ENCODE results near the gene ITGB4.

The ITGB4 gene

GRCh38 chr17:75695830-75696271 is 25.4 kb upstream of the ITGB4 start:
- FAIRE-seq (no peak), DNase-seq (ENCODE audit: insufficient read length, low spot score) (no peak)
- TF ChIP-seq, protein P1, sequence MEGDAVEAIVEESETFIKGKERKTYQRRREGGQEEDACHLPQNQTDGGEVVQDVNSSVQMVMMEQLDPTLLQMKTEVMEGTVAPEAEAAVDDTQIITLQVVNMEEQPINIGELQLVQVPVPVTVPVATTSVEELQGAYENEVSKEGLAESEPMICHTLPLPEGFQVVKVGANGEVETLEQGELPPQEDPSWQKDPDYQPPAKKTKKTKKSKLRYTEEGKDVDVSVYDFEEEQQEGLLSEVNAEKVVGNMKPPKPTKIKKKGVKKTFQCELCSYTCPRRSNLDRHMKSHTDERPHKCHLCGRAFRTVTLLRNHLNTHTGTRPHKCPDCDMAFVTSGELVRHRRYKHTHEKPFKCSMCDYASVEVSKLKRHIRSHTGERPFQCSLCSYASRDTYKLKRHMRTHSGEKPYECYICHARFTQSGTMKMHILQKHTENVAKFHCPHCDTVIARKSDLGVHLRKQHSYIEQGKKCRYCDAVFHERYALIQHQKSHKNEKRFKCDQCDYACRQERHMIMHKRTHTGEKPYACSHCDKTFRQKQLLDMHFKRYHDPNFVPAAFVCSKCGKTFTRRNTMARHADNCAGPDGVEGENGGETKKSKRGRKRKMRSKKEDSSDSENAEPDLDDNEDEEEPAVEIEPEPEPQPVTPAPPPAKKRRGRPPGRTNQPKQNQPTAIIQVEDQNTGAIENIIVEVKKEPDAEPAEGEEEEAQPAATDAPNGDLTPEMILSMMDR (IDR thresholded peaks at IDR 0.05; ENCODE audit: insufficient read depth, missing control alignments), result no peak

DNA sequence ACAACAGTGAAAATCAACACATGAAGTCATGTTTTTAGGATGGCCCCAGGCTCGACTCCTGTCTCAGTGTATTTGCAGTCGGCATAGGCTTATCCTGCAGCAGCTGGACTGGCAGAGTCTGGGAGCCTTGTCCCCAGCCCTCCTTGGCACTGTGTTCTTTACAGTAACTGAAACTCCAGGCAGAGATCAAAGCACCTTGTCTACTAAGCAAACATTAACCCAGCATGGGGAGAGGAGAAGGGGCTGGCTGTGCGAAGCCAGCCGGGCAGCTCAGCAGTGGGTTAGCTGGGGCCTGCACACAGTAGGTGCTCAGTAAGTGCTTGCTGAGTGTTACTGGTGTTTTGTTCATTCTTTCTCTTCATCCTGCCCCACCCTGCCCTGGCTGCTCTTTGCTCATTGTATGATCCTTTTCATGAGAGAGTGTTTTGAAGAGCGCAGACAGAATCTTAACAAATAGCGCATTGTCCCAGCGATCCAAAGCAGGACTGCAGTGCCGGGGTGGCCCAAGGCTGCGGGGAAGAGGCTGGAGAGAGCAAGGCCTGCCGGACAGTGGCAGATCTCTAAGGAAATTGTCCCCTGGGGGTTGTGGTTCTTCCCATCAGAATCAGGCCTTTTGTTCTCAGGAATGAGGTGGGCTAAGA is 23.5 kb upstream of the ITGB4 start:
- peak; percentile 2 for DNase-seq (ENCODE audit: insufficient read length, low spot score)
- TF ChIP-seq, protein P1 (IDR thresholded peaks at IDR 0.05; ENCODE audit: insufficient read depth, missing control alignments), result no peak
- no peak for FAIRE-seq

DNA sequence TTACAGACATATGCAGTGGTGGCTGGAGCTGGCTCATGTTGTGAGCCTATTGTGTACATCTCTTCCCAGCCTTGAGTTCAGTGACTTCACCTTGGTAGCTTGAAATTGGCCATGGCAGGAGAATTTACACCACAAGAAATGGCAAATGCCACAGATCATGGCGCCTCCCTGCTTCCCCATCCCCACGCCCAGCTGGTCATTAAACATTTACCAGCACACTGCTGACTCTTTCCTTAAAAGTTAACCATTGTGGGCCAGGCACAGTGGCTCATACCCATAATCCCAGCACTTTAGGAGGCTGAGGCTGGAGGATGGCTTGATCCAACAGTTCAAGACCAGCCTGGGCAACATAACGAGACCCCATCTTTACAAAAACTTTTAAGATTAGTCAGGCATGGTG is 22.6 kb upstream of the ITGB4 start:
- DNase-seq (ENCODE audit: insufficient read length, low spot score) (no peak), FAIRE-seq (no peak)
- TF ChIP-seq, protein P1 (IDR thresholded peaks at IDR 0.05; ENCODE audit: insufficient read depth, missing control alignments), result no peak

GRCh38 chr17:75701288-75701687 is 20.0 kb upstream of the ITGB4 start:
- DNase-seq (ENCODE audit: insufficient read length, low spot score) (no peak), FAIRE-seq (no peak)
- TF ChIP-seq, protein P1 (IDR thresholded peaks at IDR 0.05; ENCODE audit: insufficient read depth, missing control alignments), result no peak

GRCh38 chr17:75703191-75703590 is 18.1 kb upstream of the ITGB4 start:
- TF ChIP-seq, protein P1 (IDR thresholded peaks at IDR 0.05; ENCODE audit: insufficient read depth, missing control alignments), result no peak
- DNase-seq (ENCODE audit: insufficient read length, low spot score) (no peak), FAIRE-seq (no peak)

DNA sequence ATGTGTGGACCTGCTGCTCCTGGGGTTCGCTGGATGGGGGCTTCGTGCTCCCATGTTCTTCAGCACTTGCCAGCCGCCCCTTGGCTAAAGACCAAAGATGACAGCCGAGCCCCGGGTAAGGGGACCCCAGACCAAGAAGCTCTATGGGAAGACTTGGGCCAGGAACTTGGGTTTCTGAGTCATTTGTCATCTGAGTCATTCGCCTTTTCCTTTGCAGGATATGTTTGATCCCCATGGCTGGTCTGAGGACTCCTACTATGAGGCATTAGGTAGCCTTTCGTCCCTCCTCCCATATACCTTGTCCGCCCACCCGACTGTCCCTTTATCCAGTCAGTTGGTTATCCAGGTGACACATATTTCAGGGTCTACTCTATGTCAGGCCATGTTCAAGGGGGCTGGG is 17.7 kb upstream of the ITGB4 start:
- FAIRE-seq, result no peak
- DNase-seq (ENCODE audit: insufficient read length, low spot score), result no peak
- TF ChIP-seq, protein P1 (IDR thresholded peaks at IDR 0.05; ENCODE audit: insufficient read depth, missing control alignments), result no peak
